ENCODE results near the gene KRTAP10-7.
"Not testable (repeated sequence)": the region's sequence is repeated elsewhere in the genome, so short reads cannot be mapped to it uniquely, and the experiment has no call there.

KRTAP10-7 gene, protein sequence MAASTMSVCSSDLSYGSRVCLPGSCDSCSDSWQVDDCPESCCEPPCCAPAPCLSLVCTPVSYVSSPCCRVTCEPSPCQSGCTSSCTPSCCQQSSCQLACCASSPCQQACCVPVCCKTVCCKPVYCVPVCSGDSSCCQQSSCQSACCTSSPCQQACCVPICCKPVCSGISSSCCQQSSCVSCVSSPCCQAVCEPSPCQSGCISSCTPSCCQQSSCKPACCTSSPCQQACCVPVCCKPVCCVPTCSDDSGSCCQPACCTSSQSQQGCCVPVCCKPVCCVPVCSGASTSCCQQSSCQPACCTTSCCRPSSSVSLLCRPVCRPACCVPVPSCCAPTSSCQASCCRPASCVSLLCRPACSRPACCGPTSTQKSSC

DNA sequence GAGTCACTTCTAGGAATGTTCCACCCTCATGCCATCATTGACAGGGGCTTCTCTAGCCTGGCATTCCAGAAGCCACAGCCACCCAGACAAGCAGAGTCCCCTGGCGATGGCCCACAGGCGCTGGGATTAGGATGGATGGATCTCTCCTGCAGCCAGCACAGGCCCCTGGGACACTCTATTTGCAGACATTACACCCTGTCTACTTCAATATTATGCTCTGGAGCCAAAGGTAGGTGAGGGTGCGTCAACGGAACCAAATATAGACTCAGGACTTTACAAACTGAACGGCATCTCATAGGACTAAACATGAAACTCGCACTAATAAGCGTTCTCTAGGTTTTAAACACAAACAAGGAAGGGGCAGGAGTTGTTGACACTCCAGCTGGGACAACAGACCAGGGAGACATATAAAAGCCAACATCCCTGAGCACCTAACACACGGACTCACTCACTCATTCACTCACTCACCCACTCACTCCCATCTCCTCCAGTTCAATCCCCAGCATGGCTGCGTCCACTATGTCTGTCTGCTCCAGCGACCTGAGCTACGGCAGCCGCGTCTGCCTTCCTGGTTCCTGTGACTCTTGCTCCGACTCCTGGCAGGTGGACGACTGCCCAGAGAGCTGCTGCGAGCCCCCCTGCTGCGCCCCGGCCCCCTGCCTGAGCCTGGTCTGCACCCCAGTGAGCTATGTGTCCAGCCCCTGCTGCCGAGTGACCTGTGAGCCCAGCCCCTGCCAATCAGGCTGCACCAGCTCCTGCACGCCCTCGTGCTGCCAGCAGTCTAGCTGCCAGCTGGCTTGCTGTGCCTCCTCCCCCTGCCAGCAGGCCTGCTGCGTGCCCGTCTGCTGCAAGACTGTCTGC is at the start of gene KRTAP10-7:
Gene KRTAP10-7, plus strand, starts transcription at position 480 of the 861 bp plus-strand sequence. Its CDS starts 25 bp downstream, at position 505.
- DNase-seq (ENCODE audit: low read depth): not testable (repeated sequence)

DNA sequence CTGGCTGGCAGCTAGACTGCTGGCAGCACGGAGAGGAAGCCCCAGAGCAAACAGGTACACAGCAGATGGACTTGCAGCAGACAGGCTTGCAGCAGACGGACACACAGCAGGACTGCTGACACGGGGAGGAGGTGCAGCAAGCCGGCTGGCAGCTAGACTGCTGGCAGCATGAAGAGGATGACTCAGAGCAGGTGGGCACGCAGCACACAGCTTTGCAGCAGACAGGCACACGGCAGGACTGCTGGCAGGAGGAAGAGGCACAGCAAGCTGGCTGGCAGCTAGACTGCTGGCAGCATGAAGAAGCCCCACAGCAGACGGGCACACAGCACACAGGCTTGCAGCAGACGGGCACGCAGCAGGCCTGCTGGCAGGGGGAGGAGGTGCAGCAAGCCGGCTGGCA is 49.6 kb upstream of the KRTAP10-7 start:
- DNase-seq (ENCODE audit: low read depth): no peak

DNA sequence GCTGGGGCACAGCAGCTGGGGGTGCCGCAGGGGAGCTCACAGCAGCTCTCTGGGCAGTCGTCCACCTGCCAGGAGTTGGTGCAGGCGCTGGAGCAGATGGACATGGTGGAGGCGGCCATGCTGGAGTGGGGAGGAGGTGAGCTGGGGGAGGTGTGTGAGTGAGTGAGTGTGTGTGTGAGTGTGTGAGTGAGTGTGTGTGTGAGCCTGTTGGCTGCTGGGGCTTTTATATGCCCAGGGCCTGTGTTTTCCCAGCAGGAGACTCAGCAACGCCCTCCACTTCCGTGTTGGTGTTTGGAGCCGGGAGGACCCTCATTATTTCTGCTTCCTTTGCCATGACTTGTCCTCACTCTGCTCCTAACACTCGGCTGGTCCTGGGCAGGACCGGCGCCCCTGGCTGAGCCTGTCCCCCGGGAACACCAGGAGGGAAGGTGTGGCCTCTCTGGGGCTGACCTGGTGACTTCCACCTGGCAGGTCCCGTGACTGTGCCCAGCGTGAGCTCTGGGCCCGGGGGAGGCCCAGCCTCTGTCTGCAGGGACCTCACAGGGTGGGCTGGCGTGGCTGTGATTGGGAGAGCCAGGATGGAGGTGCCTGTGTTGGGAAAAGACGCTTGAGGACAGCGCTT is 48.9 kb upstream of the KRTAP10-7 start, which contains the start of gene KRTAP10-2:
Gene KRTAP10-2, minus strand, starts transcription at position 166 of the 622 bp plus-strand sequence. Its CDS starts 47 bp downstream, at position 119.
- no peak for DNase-seq (ENCODE audit: low read depth)

DNA sequence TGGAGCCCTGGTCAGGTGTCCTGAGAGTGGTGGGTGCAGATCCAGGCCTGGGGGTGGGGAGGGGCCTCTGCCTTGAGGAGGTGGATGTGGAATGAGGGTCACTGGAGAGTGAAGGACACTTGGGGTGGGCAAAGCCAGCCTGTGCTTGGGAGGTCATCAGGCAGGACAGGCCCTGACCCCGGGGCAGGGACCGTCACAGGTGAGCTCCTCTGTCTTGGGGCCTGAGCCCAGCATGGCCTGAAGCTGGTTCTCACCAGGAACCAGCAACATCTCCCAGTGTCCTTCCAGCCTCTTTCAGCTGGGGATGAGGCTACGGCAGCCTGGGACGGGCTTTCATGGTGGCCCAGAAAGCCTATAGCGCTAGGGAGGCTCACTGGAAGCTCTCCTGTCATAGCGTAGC is 48.3 kb upstream of the KRTAP10-7 start:
- DNase-seq (ENCODE audit: low read depth): no peak

DNA sequence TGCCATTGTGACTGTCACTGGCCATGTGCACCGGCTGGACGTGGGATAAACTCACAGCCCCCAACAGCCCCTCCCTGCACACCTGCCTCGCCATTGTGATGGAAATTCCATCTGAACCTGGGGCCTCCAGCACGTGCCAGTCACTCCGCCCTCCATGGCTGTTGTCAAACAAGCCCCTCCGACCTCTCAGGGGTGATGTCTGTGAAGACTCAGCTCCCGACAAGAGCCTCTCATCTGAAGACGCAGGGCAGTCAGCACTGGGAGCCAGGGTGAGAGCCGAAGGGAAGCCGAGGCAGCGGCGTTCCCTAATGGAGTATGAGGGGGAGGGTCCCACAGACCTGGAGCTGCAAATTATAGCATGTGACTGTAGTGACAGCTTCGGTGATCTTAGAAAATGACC is 47.7 kb upstream of the KRTAP10-7 start:
- no peak for DNase-seq (ENCODE audit: low read depth)

DNA sequence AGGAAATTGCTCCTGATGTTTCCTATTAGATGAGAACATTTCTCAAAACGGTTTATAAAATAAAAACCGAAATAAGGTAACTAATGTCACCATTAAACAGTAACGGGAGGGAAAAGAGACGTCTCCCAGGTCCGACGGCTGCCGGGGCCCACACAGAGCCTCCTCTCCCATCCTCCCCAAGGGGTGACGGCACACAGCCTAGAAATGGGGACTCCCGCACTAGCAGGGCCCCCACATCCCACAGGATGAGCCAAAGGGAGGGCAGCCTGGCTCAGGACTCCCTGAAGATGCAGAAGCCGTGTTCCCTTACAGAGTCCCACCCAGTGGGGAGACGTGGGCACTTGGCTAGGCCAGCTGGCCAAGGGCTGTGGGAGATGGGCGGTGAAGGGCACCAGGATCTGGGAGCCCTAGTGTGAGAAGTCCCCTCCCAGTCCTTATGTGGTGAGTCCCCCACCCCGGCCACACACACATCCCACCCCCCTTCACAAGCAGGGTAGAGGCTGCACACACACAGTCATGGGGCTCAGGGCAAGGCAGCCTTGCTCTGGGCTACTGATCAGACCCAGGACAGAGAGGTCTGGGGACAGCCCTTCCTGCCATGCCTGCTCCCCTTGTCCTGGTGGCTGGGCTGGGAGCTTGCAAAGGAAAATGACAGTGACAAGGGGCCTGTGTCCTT is 45.1 kb upstream of the KRTAP10-7 start:
- no peak for DNase-seq (ENCODE audit: low read depth)

DNA sequence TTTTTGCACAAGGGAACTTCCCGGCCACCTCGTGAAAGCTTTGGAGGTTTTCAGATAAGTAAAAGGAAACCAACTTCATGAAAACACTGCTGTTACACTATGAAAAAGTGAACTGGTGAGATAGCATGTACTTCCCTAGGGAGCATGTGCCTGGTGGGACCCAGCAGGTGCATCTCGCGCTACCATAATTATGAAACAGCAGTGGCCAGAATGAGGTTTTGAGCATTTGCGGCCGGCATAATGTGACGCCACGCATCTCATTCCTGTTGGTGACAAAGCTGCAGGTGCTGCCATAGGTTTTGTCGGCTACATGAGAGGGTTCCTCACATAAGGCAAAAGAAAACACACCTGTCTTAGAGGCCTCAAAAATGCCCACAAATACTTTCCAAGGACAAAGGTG is 43.5 kb upstream of the KRTAP10-7 start:
- DNase-seq (ENCODE audit: low read depth): no peak

DNA sequence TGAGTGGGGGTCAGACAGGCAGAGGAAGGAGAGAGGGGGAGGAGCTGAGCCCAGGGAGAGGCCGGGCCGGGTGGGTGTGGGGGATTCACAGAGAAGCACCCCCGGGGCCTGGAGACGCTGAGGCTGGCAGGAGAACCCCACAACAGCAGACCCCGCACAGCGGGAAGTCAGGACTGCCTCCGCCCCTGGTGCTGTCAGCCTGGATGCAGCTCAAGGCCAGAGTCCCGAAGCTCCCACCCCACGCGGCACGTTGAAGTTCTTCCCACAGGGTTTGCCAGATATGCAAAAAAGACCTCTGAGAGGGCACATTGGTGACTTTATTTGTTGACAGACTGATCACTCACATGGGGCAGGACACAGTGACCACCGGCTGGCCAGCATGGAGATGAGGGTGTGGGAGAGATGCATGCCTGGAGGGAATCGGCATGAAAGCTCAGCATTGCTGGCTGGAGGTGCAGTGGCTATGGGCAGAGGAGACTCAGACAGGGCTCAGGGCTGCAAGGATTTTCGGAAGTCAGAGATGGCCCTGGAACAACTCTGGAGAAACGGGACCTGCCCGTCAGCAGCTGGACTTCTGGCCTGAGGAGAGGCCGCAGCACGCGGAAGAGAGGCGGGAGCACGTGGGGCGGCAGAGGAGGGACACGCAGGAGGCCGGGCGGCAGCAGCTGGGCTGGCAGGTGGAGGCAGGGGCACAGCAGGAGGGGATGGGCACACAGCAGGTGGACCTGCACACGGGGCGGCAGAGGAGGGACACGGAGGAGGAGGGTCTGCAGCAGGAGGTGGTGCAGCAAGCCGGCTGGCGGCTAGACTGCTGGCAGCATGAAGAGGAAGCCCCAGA is 42.7 kb upstream of the KRTAP10-7 start:
- DNase-seq (ENCODE audit: low read depth): no peak

DNA sequence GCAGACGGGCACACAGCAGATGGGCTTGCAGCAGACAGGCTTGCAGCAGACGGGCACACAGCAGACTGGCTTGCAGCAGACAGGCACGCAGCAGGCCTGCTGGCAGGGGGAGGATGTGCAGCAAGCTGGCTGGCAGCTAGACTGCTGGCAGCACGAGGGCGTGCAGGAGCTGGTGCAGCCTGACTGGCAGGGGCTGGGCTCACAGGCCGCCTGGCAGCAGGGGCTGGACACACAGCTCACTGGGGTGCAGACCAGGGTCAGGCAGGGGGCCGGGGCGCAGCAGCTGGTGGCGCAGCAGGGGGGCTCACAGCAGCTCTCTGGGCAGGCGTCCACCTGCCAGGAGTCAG is 42.1 kb upstream of the KRTAP10-7 start:
- not testable (repeated sequence) for DNase-seq (ENCODE audit: low read depth)

DNA sequence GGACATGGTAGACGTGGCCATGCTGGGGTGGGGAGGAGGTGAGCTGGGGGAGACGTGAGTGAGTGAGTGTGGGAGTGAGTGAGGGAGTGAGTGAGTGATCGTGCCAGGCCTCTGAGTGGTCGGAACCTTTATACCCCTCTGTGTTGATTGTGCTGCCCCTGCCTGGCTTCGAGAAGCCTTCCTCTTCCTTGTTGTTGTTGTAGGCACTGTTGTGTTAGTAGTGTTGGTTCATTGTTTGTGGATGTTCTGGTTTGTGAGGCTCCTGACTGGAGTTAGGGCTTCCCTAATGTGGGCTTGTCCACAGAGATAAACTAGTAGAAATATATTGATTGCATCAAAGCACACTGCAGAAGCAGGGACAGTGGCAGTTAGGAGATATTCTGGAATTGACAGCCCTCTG is 41.7 kb upstream of the KRTAP10-7 start, which contains the start of gene KRTAP10-3:
Gene KRTAP10-3, minus strand, starts transcription at position 101 of the 400 bp plus-strand sequence. Its CDS starts 80 bp downstream, at position 21.
- no peak for DNase-seq (ENCODE audit: low read depth)

DNA sequence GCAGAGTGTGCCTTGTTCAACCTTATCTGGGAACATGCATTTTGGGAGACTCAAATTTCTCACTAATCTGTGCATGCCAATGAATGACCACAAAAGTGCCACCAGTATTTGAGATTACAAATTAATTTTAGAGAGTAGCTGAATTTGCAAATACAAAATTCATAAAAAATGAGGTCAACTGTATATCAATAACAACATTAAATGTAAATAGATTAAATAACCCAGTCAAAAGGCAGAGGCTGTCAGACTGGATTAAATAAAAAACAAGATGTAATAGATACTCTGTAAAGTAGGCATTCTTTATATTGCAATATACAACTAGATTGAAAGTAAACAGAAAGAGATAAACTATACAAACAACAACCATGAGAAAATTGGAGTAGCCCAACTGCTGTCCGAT is 36.3 kb upstream of the KRTAP10-7 start:
- DNase-seq (ENCODE audit: low read depth): no peak

DNA sequence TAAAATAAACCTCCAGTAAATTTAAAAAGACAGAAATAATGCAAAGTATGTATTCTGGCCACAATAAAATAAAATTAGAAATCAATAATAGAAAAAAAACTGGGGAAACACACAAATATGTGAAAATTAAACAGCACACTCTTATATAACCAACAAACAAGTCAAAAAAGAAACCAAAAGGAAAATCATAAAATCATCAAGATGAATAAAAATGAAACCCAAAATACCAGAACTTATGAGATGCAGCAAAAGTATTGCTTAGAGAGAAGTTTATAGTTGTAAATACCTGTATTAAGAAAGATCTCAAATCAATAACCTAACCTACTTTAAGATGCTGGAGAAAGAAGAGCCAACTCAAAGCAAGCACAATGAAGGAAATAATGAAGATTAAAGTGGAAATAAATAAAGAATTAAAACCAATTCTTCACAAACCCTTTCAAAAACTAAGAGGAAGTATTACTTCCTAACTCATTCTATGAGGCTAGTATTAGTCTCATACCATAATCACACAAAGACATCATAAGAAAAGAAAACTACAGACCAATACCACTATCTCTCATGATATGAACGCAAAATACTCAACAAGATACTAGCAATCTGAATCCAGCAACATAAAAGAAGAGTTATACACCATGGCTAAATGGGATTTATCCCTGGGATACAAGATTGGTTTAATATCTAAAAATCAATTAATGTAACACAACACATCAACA is 35.4 kb upstream of the KRTAP10-7 start:
- DNase-seq (ENCODE audit: low read depth): no peak

DNA sequence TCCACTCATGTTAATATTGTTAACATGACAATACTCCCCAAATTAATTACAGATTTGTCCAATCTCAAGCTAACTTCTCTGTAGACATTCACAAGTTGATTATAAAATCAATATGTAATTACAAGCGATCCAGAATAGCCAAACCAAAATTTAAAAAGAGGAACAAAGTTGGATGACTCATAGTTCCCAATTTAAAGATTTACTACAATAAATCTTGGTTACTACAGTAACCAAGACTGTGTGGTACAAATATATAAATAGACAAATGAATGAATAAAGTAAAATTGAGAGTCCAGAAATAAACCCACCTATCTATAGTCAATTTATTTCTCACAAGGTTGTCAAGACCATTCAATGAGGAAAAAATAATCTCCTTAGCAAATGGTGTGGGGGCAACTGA is 34.0 kb upstream of the KRTAP10-7 start:
- DNase-seq (ENCODE audit: low read depth): no peak

DNA sequence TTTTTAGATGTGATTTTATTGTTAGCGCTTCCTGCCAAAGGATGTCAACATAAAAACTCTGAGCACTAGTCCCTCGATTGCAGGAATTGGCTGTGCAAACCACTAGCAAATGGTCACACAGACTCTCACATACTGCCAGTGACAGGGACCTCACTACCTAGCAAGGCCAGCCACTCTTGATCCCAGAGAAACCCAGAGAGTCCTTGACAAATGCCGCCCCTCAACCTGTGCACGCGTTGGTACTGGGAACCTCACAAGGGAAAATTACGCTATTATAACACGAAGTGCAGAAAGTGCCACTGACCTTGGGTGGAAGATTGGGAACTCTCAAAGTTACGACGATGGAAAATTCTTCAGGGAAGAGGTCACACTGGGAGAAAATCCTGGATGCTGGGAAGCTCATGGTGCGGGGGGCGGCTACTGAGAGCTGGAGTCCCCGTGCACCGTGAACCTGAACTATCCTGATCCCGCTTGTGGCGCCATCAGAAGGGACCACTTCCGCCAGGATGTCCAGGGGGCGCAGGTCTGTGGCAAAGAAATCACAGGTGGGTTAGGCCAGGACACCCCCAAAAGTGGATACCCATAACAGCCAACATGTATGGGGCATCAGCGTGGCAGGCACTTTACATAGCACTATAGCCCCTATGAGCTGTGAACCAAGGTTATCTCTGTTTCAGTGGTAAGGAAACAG is 32.8 kb upstream of the KRTAP10-7 start:
- no peak for DNase-seq (ENCODE audit: low read depth)

DNA sequence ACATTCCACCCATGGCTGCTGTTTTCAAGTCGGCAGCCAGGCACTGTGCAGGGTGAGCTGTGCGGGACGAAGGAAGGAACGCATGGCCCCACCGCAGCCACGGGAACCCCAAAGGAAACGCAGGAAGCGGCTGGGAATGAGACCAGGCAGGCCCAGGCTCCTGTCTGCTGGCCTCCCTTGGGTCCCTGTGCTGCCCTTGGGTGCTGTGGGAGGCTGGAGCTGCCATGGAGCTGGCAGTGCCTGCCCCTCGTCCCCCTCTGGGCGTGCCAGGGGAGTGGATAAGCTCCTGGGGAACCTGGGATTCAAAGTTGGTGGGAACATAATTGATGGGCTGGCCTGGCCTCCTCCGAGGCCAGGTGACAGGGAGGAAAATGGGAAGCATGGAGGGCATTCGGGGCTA is 32.1 kb upstream of the KRTAP10-7 start:
- DNase-seq (ENCODE audit: low read depth): no peak

DNA sequence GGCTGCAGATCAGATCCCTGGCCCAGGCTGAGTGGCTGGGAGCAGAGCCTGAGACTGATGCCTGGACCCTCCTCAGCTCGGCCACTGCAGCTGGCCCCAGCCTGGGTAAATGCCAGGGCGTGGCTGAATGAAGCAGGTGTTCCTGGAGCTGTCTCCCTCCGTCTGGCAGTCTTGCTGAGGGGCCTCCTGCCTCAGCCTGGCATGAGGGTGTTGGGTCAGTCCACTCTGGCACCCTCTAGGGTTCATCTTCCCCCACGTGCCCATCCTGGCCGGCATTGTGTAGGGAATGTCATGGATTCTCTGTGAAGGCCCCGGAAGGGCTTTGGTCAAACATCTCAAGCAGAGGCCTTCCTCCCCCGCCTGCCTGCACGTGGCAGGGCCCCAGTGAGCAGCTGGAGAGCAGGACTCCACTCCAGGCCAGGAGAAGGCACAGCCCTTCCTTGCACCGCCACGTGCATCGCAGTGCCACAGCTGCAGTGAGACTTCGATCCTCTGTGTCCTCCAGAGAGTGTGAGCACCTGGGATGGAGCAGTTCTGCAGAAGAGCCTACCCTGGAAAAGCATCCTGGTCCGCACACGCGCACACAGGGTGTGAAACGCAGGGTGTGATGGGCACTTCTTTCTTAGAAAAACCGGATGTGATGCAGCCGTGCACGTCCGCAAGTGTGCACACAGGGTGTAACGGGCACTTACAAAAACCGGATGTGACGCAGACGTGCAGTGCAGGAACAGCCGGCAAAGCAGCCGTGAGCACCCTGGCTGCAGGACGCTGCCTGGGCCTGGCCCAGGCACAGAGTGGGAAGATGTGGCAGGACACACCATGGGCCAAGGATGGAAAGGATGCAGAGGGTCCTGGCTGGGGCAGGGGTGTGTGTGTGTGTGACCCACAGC is 31.5 kb upstream of the KRTAP10-7 start:
- DNase-seq (ENCODE audit: low read depth): no peak

DNA sequence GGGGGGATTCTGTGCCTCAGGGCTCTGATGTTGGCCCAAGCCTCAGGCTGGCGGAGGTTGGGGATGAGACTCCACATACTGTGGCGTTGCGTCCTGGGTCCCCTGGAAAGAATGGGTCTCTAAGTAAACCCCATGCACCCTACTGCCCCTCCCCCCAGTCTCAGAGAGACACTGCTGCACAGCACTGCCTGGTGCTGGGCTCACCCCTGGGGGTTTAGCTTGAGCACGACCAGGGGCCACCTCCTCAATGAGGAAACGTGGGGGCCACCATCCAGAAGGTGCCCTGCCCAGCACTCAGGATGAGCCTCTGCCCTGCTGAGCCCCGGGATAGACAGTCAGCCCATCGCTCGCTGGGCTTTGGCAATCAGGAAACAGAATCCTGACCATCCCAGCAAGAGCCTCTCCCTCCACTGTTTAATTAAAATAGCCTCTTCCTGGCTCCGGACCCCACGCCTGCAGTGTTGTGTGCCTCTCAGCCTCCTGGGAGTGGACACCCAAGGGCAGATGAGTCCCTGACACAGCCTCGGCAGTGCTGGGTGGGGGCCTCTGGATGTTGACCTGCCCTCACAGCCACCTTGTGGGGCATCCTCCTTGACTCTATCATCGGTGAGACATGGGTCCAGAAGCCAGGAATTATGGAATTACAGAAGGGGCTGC is 30.4 kb upstream of the KRTAP10-7 start:
- no peak for DNase-seq (ENCODE audit: low read depth)

DNA sequence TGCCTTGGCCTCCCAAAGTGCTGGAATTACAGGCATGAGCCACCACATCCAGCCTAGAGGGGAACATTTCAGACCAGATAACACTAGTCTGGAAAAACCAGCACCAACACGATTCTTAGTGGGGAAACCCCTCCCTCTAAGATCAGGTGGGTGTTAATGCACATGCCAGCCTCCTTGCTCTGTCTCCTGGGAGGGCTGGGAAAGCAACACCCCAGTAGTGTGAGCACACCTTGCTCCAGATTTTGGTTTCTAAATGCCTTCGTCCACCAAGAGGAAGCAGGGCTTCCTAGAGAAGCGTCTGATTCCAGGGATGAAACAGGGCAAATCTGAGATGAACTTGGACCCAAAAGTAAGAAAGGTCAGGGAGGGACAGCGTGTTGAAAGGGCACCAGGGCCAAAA is 29.1 kb upstream of the KRTAP10-7 start:
- DNase-seq (ENCODE audit: low read depth): no peak

Data from CMK (cell line).